Mucosa of stomach (tissue), 1 donor: ENCODE measurements around the gene TMEM120A.
A peak's percentile ranks its signal among the peaks of the same experiment; 100 is the strongest.
"Not testable (repeated sequence)": the region's sequence is repeated elsewhere in the genome, so short reads cannot be mapped to it uniquely, and the experiment has no call there.

Experiments used
- H3K27me3 ChIP-seq: one replicate; pipeline ENCODE4 v1.7.0; 2013; ENCODE audit warnings: mild to moderate bottlenecking, low read length; ENCODE audit not compliant: control insufficient read depth, insufficient read depth
- H3K36me3 ChIP-seq: one replicate; pipeline ENCODE4 v1.7.0; 2013; ENCODE audit warnings: low read length; ENCODE audit not compliant: control insufficient read depth, insufficient read depth
- H3K4me1 ChIP-seq: one replicate; pipeline ENCODE4 v1.7.0; 2013; ENCODE audit warnings: mild to moderate bottlenecking, low read length; ENCODE audit not compliant: control insufficient read depth, insufficient read depth
- H3K4me3 ChIP-seq: one replicate; pipeline ENCODE4 v1.7.0; 2013; ENCODE audit warnings: low read length
- H3K9ac ChIP-seq: one replicate; pipeline ENCODE4 v1.7.0; 2013; ENCODE audit warnings: mild to moderate bottlenecking, low read length, moderate library complexity
- H3K9me3 ChIP-seq: one replicate; pipeline ENCODE4 v1.7.0; 2013; ENCODE audit warnings: mild to moderate bottlenecking, low read length, moderate library complexity; ENCODE audit not compliant: control insufficient read depth
- donor health status: Pancreatic carcinoma.

TMEM120A gene

GRCh38 chr7:76009672-76010600, 15.5 kb upstream of the TMEM120A start:
- Histone ChIP-seq H3K9me3 (no peaks in the 10 kb centered on the region), H3K27me3 (no peaks in the 10 kb centered on the region), H3K4me1 (peaks cover 23% of the 10 kb centered on the region), H3K9ac (no peak overlapping the region), H3K36me3 (no peaks in the 10 kb centered on the region), H3K4me3 (no peak overlapping the region)

- no peaks in the 10 kb centered on the region for H3K9me3 ChIP-seq
- no peak overlapping the region for H3K4me3 ChIP-seq
- no peak overlapping the region for H3K9ac ChIP-seq
- no peaks in the 10 kb centered on the region for H3K27me3 ChIP-seq
- peaks cover 23% of the 10 kb centered on the region for H3K4me1 ChIP-seq
- H3K36me3 ChIP-seq, result no peaks in the 10 kb centered on the region
Observed at GRCh38 chr7:76008156-76008687, 13.8 kb upstream of the TMEM120A start.

- peaks cover 12% of the 10 kb centered on the region for H3K4me1 ChIP-seq
- not testable (repeated sequence) for H3K9me3 ChIP-seq, H3K4me3 ChIP-seq, H3K36me3 ChIP-seq, H3K9ac ChIP-seq, H3K27me3 ChIP-seq
Observed at GRCh38 chr7:76005004-76005403, 10.6 kb upstream of the TMEM120A start.

GRCh38 chr7:76003351-76003750, 9.0 kb upstream of the TMEM120A start:
- Histone ChIP-seq H3K9ac (no peak overlapping the region), H3K36me3 (no peaks in the 10 kb centered on the region), H3K4me1 (peaks cover 1% of the 10 kb centered on the region), H3K4me3 (no peak overlapping the region), H3K9me3 (no peaks in the 10 kb centered on the region), H3K27me3 (no peaks in the 10 kb centered on the region)

GRCh38 chr7:76002822-76003221, 8.4 kb upstream of the TMEM120A start:
- H3K4me3 ChIP-seq, result no peak overlapping the region
- no peaks in the 10 kb centered on the region for H3K36me3 ChIP-seq
- H3K4me1 ChIP-seq, result no peaks in the 10 kb centered on the region
- H3K9ac ChIP-seq, result no peak overlapping the region
- no peaks in the 10 kb centered on the region for H3K27me3 ChIP-seq
- H3K9me3 ChIP-seq, result no peaks in the 10 kb centered on the region

- H3K4me1 ChIP-seq, result no peaks in the 10 kb centered on the region
- no peak overlapping the region for H3K4me3 ChIP-seq
- no peak overlapping the region for H3K9ac ChIP-seq
- no peaks in the 10 kb centered on the region for H3K9me3 ChIP-seq
- H3K36me3 ChIP-seq, result no peaks in the 10 kb centered on the region
- no peaks in the 10 kb centered on the region for H3K27me3 ChIP-seq
Observed at GRCh38 chr7:76002139-76002538, 7.7 kb upstream of the TMEM120A start.

- no peak overlapping the region for H3K4me3 ChIP-seq
- H3K36me3 ChIP-seq, result no peaks in the 10 kb centered on the region
- no peaks in the 10 kb centered on the region for H3K27me3 ChIP-seq
- no peak overlapping the region for H3K9ac ChIP-seq
- H3K4me1 ChIP-seq, result no peaks in the 10 kb centered on the region
- H3K9me3 ChIP-seq, result no peaks in the 10 kb centered on the region
Observed at GRCh38 chr7:76000566-76000965, 6.2 kb upstream of the TMEM120A start.

GRCh38 chr7:75998038-75998437, 3.6 kb upstream of the TMEM120A start:
- Histone ChIP-seq H3K27me3 (no peaks in the 10 kb centered on the region), H3K9me3 (no peaks in the 10 kb centered on the region), H3K9ac (no peak overlapping the region), H3K4me3 (no peak overlapping the region), H3K4me1 (peaks cover 12% of the 10 kb centered on the region), H3K36me3 (no peaks in the 10 kb centered on the region)

- Histone ChIP-seq H3K4me1 (peaks cover 12% of the 10 kb centered on the region), H3K27me3 (no peaks in the 10 kb centered on the region), H3K9ac (no peak overlapping the region), H3K4me3 (no peak overlapping the region), H3K9me3 (no peaks in the 10 kb centered on the region), H3K36me3 (no peaks in the 10 kb centered on the region)
Observed at GRCh38 chr7:75996476-75996875, 2.1 kb upstream of the TMEM120A start.

- no peak overlapping the region for H3K4me3 ChIP-seq
- no peak overlapping the region for H3K9ac ChIP-seq
- H3K27me3 ChIP-seq, result no peaks in the 10 kb centered on the region
- H3K4me1 ChIP-seq, result peaks cover 14% of the 10 kb centered on the region
- no peaks in the 10 kb centered on the region for H3K36me3 ChIP-seq
- no peaks in the 10 kb centered on the region for H3K9me3 ChIP-seq
Observed at GRCh38 chr7:75995996-75996395, 1.6 kb upstream of the TMEM120A start.

GRCh38 chr7:75995052-75995471, 667 bp upstream of the TMEM120A start:
- H3K9me3 ChIP-seq, result no peaks in the 10 kb centered on the region
- peak overlapping the region; percentile 49 for H3K9ac ChIP-seq
- peak overlapping the region; percentile 80 for H3K4me3 ChIP-seq
- no peaks in the 10 kb centered on the region for H3K27me3 ChIP-seq
- peaks cover 17% of the 10 kb centered on the region for H3K4me1 ChIP-seq
- H3K36me3 ChIP-seq, result no peaks in the 10 kb centered on the region

- H3K9ac ChIP-seq, result peak overlapping the region; percentile 88
- no peaks in the 10 kb centered on the region for H3K9me3 ChIP-seq
- no peaks in the 10 kb centered on the region for H3K36me3 ChIP-seq
- no peaks in the 10 kb centered on the region for H3K27me3 ChIP-seq
- peaks cover 17% of the 10 kb centered on the region for H3K4me1 ChIP-seq
- peak overlapping the region; percentile 80 for H3K4me3 ChIP-seq
Observed at GRCh38 chr7:75993689-75994387, 557 bp downstream of the TMEM120A start.
